HepG2 (cell line): ENCODE results near the gene SDC1. TPM values are rescaled to one million over a fixed set of nuclear protein-coding genes. Genes with fewer than 3 reads are reported as not detected.
"Not testable (repeated sequence)": the region's sequence is repeated elsewhere in the genome, so short reads cannot be mapped to it uniquely, and the experiment has no call there.

Experiments
- ATAC-seq: fragments of 200-7000 bp; cut with Tn5 transposase; 3 replicates; pipeline ENCODE4 v1.9.1; 2020; ENCODE audit warnings: mild to moderate bottlenecking, moderate library complexity
- BruUV-seq: library from RNA; stranded (reverse); fragments of 400-500 nt; replicated peaks from 2 replicates; lab custom pipeline; 2021; lab: Mats Ljungman, UMichigan
- CTCF ChIA-PET: fragments of 300-600 bp; formaldehyde crosslinking; extraction: SDS; loops from one replicate; lab custom pipeline; 2021; ENCODE audit warnings: low total read pairs, inconsistent platforms, low intra/inter-chr PET ratio; lab: Yijun Ruan, JAX
- POLR2A ChIA-PET: fragments of 350-600 bp; sonication (Branson Sonifier 250); formaldehyde crosslinking; loops from one replicate; lab custom pipeline; 2020; ENCODE audit warnings: antibody characterized with exemption, inconsistent platforms; lab: Yijun Ruan, JAX
- DNase-seq: peaks from one replicate; pipeline ENCODE4 v3.0.0-alpha.2; 2015; ENCODE audit warnings: low spot score
- FAIRE-seq: peaks from 3 replicates; lab custom pipeline; 2011; peaks lifted over from hg19 to GRCh38; lab: Jason Lieb, UNC
- H2AFZ ChIP-seq: one replicate; pipeline ENCODE4 v1.6.1; 2011; ENCODE audit warnings: low read length, inconsistent platforms
- H3K27ac ChIP-seq: fragments of 300-600 bp; 3 replicates; pipeline ENCODE4 v1.8.0; 2011; ENCODE audit warnings: mixed run types, mild to moderate bottlenecking, mixed read lengths, low read length, inconsistent platforms; ENCODE audit not compliant: insufficient read depth; ENCODE audit errors: extremely low read length
- H3K27me3 ChIP-seq, 2 experiments: fragments of 200-600 bp in 1 of 2; 2 replicates in 1 of 2; 3 replicates in 1 of 2; pipeline versions ENCODE4 v1.6.0 to v1.8.0; 2011; ENCODE audit warnings: low read length in 2 of 2, mild to moderate bottlenecking in 2 of 2, moderate library complexity in 2 of 2, inconsistent platforms in 1 of 2; ENCODE audit not compliant: insufficient read depth in 2 of 2, control insufficient read depth in 1 of 2
- H3K36me3 ChIP-seq, 2 experiments: fragments of 200-600 bp in 1 of 2; replicated peaks in 1 of 2; 2 replicates in 1 of 2; 3 replicates in 1 of 2; pipeline versions ENCODE4 v1.5.1 to v1.8.0; 2011; ENCODE audit warnings: low read length in 2 of 2, inconsistent platforms in 1 of 2; ENCODE audit not compliant: insufficient read depth in 2 of 2, control insufficient read depth in 1 of 2
- H3K4me1 ChIP-seq: 2 replicates; pipeline ENCODE4 v1.5.1; 2012; ENCODE audit warnings: low read length, inconsistent platforms; ENCODE audit not compliant: insufficient read depth
- H3K4me2 ChIP-seq: 2 replicates; pipeline ENCODE4 v1.6.0; 2011; ENCODE audit warnings: low read depth, low read length, inconsistent platforms
- H3K4me3 ChIP-seq, 3 experiments: fragments of 200-600 bp in 1 of 3; sonication (generic), shearing (Covaris generic) in 1 of 3; replicated peaks in 1 of 3; 2 replicates each; pipeline ENCODE4 v1.5.1; 2011 to 2016; ENCODE audit warnings: low read length in 3 of 3, inconsistent platforms in 2 of 3, low read depth in 2 of 3, mild to moderate bottlenecking in 2 of 3, control low read depth in 1 of 3, mixed read lengths in 1 of 3; ENCODE audit not compliant: insufficient read depth in 1 of 3
- H3K79me2 ChIP-seq: one replicate; pipeline ENCODE4 v1.6.1; 2011; ENCODE audit warnings: low read length, inconsistent platforms; ENCODE audit not compliant: insufficient read depth
- H3K9ac ChIP-seq: 2 replicates; pipeline ENCODE4 v1.6.0; 2011; ENCODE audit warnings: mild to moderate bottlenecking, low read depth, low read length, inconsistent platforms; ENCODE audit not compliant: insufficient read depth
- H3K9me3 ChIP-seq: 2 replicates; pipeline ENCODE4 v1.5.1; 2012; ENCODE audit warnings: mild to moderate bottlenecking, low read length
- H4K20me1 ChIP-seq: 2 replicates; pipeline ENCODE4 v1.6.0; 2011; ENCODE audit warnings: inconsistent platforms, mild to moderate bottlenecking, low read length, moderate library complexity; ENCODE audit not compliant: insufficient read depth
- POLR2AphosphoS2 ChIP-seq: IDR thresholded peaks from 2 replicates; pipeline ENCODE4 v1.6.1; 2011; ENCODE audit warnings: low read depth, low read length, improper control_type of control experiment
- ZNF570 ChIP-seq: sonication (generic); formaldehyde crosslinking; IDR thresholded peaks from 2 replicates; pipeline ENCODE4 v1.4.0; 2020; ENCODE audit warnings: mild to moderate bottlenecking, missing genetic modification reagents, borderline replicate concordance
- WGBS: methylation state at CpG from one replicate; pipeline ENCODE4 v1.1.6; 2017; ENCODE audit warnings: low lambda C conversion rate; 5-methylcytosine and 5-hydroxymethylcytosine counted together
- in situ Hi-C: cut with HindIII; loops from 2 replicates; pipeline ENCODE4 v1.10.0; 2017; ENCODE audit warnings: low pct_unique_long_range_greater_than_20kb; ENCODE audit not compliant: extremely low pct_ligation_motif_present
- intact Hi-C: fragments of 100-400 bp; cut with micrococcal nuclease; formaldehyde crosslinking; loops from one replicate; pipeline ENCODE4 v1.10.0; 2022; ENCODE audit not compliant: unreplicated experiment
- polyA plus RNA-seq, 8 experiments: library from polyadenylated mRNA; depleted of rRNA in 3 of 8; stranded (reverse) in 7 of 8; unstranded in 1 of 8; fragments of >200 nt; fragmentation: Illumina TruSeq in 4 of 8; extraction: Trizol in 4 of 8; gene quantifications; 2 replicates each; pipeline versions ENCODE4 v1.2.1 to v1.2.3, GENCODE V29; 2011 to 2016; ENCODE audit warnings: low read depth in 4 of 8, missing spikeins in 1 of 8, mixed read lengths in 1 of 8; ENCODE audit not compliant: insufficient read depth in 1 of 8
- total RNA-seq, 5 experiments: library from RNA; depleted of rRNA; stranded (reverse); fragments of >200 nt; fragmentation: Illumina TruSeq; extraction: Trizol; gene quantifications; 2 replicates each; pipeline ENCODE4 v1.2.3, GENCODE V29; 2016; ENCODE audit warnings: low read depth in 1 of 5

The SDC1 gene
- total and polyA plus RNA-seq, 2 of the 13 experiments (the other 11 are each of a cell fraction or from before 2014, with no cell fraction given): 108 to 119 TPM

DNA sequence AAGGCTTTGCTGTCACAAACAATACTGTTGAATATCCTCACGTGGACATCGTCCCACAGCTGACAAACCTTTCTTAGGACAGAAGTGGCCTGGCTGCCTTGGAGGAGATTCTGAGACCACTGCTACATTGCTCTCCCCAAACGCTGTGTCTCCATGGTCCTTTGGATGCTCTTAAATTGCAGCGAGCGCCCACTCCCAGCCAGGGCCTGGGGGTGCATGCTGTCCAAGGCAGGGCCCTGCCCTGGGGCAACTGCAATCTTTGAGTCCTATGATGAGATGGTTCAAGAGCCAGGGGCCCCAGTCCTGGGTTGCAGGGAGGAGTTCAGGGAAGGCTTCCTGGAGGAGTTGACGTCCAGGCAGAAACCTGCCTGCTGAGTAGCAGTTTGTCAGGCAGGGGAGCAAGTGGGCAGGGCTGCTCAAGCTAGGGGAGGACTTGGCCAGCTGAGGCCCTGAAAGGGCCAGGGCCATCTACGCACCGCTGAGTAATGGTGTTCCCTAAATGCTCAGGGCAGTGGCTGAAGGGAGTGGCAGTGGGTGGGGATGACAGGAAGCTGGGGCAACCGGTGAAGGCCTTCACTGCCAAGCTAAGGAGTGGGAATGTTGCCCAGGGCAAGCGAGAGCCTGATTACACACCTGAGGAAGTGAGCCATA is 10.8 kb upstream of the SDC1 start:
- H4K20me1 ChIP-seq: no peaks in the 10 kb centered on the region
- ATAC-seq (no peak), FAIRE-seq (no peak), DNase-seq (no peak)
- BruUV-seq: no TSS peak
- peaks cover 19% of the 10 kb centered on the region for H3K4me1 ChIP-seq
- in situ Hi-C loops: no loop called here
- H3K9ac ChIP-seq: no peak overlapping the region
- peaks cover 0 to 5% of the 10 kb centered on the region in 2 experiments; a peak in 3 of 5 replicates for H3K27me3 ChIP-seq
- H3K79me2 ChIP-seq: no peaks in the 10 kb centered on the region
- TF ChIP-seq POLR2AphosphoS2: peak; percentile 40; the same call in 1 of the 2 replicates
- TF ChIP-seq ZNF570: no peak
- no peaks in the 10 kb centered on the region for H3K36me3 ChIP-seq
- ChIA-PET CTCF (no interaction called here), POLR2A (interaction anchor here (0.6 to 1.2 kb wide), 2 partner anchors 10 to 12 kb away, joined by 3 to 4 read pairs; partner anchors contain the start of gene SDC1)
- H3K4me3 ChIP-seq: no peak overlapping the region
- 63% methylated on average over 10 of the region's 10 CpGs for WGBS
- no peak overlapping the region for H2AFZ ChIP-seq
- no peak overlapping the region for H3K4me2 ChIP-seq
- no peak overlapping the region for H3K27ac ChIP-seq
- H3K9me3 ChIP-seq: no peaks in the 10 kb centered on the region
- intact Hi-C loops: no loop called here

DNA sequence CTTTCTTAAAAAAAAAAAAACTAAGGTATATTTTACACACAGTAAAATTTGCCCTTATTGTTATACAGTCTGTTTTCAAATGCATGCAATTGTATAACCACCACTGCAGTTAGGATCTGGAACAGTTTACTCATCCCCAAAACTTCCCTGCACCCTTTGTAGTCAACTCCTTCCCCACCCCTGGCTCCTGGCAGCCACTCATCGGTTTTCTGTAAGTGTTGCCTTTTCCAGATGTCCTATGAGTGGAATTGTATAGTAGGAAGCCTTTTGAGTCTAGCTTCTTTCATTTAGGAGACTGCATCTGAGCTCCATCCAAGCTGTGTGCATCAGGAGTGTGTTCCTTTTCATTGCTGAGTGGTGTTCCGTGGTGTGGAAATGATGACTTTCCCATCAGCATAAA is 9.7 kb upstream of the SDC1 start:
- H3K27me3 ChIP-seq, H3K4me3 ChIP-seq, H2AFZ ChIP-seq, H4K20me1 ChIP-seq, intact Hi-C loops, in situ Hi-C loops, ATAC-seq, DNase-seq, H3K36me3 ChIP-seq, H3K9ac ChIP-seq, CTCF ChIA-PET, H3K27ac ChIP-seq, H3K79me2 ChIP-seq, FAIRE-seq, BruUV-seq, H3K9me3 ChIP-seq, H3K4me2 ChIP-seq: not testable (repeated sequence)
- POLR2A ChIA-PET: interaction anchor here (1.2 kb wide), 1 partner anchor 9 kb away, joined by 4 read pairs; the partner anchor contains the start of gene SDC1
- peaks cover 19% of the 10 kb centered on the region for H3K4me1 ChIP-seq
- WGBS: 38% methylated on average over 2 of the region's 2 CpGs
